NCI-H446 (cell line): Measurements from ENCODE around the gene AK8.

Experiments
- DNase-seq, 2 experiments: peaks; one replicate each; lab custom pipeline; 2025; lab: John Stamatoyannopoulos, UW

The AK8 gene, protein sequence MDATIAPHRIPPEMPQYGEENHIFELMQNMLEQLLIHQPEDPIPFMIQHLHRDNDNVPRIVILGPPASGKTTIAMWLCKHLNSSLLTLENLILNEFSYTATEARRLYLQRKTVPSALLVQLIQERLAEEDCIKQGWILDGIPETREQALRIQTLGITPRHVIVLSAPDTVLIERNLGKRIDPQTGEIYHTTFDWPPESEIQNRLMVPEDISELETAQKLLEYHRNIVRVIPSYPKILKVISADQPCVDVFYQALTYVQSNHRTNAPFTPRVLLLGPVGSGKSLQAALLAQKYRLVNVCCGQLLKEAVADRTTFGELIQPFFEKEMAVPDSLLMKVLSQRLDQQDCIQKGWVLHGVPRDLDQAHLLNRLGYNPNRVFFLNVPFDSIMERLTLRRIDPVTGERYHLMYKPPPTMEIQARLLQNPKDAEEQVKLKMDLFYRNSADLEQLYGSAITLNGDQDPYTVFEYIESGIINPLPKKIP

GRCh38 chr9:132877824-132878694, at the start of gene AK8:
Gene AK8, minus strand, starts transcription at chr9:132878284. Its CDS starts 29 bp downstream, at chr9:132878255.
- DNase-seq = peak in 1 of 2 experiments; percentile 68

GRCh38 chr9:132927704-132928103, 49.6 kb upstream of the AK8 start:
- DNase-seq = no peak

DNA sequence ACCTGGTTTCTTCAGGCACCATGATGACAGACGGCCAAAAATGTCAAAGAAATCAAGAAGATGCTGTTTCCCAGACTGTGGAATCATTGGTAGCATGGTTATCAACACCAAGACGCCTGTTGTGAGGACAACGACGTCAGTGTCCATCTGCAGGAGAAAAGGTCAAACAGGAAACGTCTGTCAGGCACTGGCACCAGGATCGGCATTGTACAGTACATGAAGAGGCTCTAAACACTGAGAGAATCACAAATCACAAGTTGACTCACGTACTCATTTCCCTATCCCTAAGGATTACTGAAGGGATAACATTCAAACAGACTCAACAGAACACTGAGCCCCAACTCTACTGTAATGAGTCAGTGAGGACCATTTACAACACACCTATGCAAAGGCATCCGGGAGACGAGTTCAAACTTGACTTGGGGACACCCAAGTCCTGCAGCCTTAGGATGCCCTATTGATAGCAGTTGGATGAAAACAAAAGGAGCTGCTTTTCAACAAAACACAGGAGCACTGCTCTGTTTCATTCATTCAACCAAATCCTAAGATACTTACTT, 45.3 kb upstream of the AK8 start:
- no peak for DNase-seq

DNA sequence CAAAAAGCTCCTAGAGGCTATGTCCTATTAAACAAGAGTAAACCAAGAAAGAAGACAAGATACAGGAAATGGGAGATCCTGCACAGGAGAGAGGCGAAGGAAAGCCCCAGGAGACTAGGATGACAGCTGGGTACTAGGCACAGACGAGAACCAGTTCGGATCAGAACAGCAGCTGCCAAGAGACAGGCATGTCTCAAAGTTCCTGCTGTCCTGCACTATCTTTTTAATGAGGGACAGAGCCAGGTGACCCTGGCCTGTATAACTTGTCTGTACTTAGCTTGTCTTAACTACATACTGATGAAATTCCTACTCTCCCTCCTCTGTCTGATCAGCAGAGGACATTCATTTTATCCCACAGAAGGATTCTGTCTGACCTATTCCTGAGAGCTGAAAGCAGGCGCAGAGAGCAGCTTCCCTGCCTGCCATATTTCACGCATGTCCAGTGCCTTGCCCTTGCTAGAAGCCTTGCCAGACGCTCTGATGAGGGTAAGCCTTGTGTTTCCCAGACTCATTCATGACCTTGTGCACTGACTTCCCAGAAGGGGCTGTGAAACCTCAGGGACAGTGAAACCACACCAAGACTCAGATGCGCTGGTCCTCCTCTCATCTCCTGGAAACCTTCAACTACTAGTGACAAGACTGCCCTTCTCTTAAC, 41.7 kb upstream of the AK8 start:
- no peak for DNase-seq

DNA sequence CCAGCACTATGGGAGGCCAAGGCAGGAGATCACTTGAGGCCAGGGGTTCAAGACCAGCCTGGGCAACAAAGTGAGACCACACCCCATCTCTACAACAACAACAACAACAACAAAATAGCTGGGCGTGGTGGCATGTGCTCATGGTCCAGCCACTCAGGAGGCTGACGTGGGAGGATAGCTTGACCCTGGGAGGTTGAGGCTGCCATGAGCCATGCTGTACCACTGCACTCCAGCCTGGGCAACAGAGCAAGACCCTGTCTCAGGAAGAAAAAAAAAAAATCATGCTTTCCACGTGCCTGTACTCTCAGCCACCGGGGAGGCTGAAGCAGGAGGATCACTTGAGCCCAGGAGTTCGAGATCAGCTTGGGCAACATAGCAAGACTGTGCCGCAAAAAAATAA, 36.8 kb upstream of the AK8 start:
- no peak for DNase-seq

- no peak for DNase-seq
Measured at GRCh38 chr9:132912131-132912530, 34.0 kb upstream of the AK8 start.

- DNase-seq = no peak
Measured at GRCh38 chr9:132910376-132910775, 32.3 kb upstream of the AK8 start.

DNA sequence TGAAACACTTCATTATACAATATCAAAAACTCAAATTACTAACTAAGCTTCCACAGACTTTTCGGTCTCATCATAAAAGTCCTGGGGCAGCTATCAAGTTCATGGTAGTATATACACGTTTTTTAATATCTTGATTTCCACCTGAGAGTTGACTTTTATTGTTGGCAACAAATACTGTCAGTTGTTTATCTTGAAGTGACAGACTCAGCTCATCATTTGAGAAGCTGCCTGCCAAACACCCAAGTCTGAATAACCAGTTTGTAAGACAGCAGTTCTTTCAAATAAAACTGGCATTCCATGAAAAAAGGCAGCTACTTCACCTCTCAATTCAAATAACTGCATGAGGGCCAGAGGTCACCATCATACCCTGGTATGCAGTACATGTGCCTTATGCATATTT, 31.2 kb upstream of the AK8 start:
- no peak for DNase-seq

GRCh38 chr9:132908635-132909034, 30.6 kb upstream of the AK8 start:
- DNase-seq = no peak

DNA sequence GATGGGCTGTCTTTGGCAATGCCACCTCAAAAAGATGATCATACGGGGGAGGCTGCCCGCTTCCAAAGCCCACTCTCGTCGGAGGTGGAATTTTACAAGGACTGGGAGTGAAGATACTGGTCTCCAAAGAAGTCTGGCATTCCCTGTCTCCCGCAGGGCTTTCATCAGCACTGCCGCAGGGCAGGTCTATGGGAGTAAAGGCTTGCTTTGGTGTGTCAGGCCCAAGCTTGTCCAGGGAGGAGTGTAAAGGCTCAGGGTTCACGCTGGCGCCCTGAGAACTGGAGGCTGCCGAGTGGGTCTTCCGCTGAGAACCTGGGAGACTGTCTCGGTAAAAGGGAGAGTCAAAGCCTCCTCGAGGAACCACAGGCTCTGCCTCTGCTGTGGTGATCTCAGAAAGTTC, 27.6 kb upstream of the AK8 start:
- DNase-seq = no peak

- DNase-seq = no peak
Measured at GRCh38 chr9:132903574-132904492, 25.7 kb upstream of the AK8 start.

GRCh38 chr9:132901858-132902831, 24.1 kb upstream of the AK8 start:
- peak; percentile 13 to 39 for DNase-seq

DNA sequence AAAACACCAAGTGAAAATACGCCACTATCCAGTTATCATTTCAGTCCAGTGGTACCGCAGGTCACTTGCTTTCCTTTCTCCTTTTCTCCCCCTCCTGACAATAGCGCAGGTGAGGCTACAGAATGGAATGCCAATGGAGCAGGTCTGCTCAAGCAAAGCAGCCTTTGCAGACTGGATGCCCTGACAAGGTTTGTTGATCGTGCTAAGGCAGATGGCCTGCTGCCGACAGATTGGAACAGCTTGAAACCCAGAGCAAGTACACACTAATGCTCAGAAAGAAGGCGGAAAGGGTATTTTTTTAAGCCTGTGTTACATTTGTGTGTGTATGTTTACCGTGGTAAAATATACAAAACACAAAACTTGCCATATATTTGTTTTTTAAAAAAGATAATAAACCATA, 20.0 kb upstream of the AK8 start:
- no peak for DNase-seq

DNA sequence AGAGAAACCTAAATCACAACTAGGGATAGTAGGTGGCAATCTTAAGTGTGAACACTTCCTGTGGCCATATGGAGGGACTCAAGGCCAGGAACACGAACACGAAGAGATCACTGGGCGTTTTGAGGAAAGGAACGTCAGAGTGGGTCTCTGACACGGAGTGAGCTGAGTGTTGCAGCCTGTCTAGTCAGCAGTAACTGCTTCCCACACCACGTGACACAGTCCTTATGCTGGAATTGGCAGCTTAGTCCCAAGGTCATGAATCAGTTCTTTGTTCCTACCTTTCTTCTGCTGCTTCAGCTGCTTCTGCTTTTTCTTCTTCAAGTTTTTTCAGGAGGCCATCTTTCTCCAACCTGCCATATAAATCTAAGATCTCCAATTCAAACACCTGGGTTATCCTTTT, 18.8 kb upstream of the AK8 start:
- no peak for DNase-seq

- no peak for DNase-seq
Measured at GRCh38 chr9:132896264-132896663, 18.2 kb upstream of the AK8 start.

DNA sequence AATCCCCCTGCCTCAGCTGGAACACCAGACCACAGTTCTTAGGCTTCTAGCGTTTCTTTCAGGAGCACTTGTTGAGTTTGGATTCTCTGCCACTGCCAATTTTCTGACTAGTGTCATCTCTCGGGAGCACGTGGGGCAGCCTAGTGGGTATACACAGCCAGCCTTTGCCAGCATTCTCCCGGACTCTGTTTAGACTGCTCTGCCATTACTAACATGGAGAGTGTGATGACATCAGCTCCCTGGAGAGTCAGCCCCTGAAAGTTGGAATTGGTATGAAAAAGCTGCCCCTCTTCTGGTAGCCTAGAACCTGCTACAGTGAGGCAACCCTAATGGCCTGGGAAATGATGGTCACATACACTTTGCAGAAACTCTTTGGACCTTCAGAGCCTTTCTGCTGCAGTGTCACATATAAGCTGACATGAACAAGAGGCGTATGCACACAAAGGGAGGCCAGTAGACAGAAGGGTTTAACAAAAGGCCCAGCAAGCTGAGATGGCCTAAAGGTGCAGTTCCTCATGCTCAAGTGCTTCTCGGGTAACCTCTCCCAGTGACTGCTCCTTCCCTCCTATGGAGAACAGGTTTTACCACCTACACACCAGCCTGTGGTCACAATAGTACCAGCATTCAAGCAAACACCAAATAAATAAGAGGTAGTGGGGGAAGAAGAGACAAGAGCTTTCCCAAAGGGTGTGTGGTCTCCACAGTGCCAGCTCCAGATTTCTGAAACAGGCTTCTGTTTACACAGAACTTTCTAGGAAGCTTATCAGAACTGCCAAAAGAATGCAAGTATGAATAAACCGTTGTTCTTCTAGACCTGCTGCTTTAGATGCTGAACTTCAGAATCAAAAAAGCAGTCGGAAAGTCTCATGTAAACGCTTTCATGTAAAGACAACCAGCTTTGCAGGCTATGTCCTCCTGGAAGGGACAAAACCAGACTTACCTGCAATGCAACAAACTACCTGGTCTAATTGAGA, 17.1 kb upstream of the AK8 start:
- DNase-seq = no peak

- DNase-seq = no peak
Measured at GRCh38 chr9:132894346-132894745, 16.3 kb upstream of the AK8 start.

GRCh38 chr9:132892400-132892799, 14.3 kb upstream of the AK8 start:
- DNase-seq = no peak

DNA sequence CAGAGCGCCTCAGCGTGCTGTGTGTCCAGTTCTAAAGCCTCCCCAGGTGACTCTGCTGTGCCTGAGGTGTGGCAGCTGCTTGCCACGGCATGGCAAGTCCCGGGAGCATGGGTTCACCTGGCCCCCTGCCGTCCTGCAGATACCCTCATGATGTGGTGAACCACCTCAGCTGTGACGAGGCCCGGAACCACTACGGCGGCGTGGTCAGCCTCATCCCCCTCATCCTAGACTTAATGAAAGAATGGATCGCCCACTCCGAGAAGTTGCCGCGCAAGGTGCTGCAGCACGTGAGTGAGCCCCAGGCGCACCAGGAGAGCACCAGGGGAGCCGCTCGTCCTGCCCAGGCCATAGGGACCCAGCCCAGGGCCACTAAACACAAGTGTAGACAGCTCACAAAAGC, 10.1 kb upstream of the AK8 start:
- DNase-seq = no peak
